Keratinocyte (primary cell): ENCODE data around the gene SPTLC3. TPM values are rescaled to one million over a fixed set of nuclear protein-coding genes. Genes with fewer than 3 reads are reported as not detected.

Experiments
- DNase-seq: peaks from one replicate; pipeline ENCODE4 v3.0.0-alpha.2; 2011; ENCODE audit warnings: low read depth, missing footprints, low spot score
- FAIRE-seq: peaks from 2 replicates; lab custom pipeline; 2011; peaks lifted over from hg19 to GRCh38; lab: Jason Lieb, UNC
- H2AFZ ChIP-seq: 2 replicates; pipeline ENCODE4 v1.6.0; 2012; ENCODE audit warnings: low read length, control low read depth, inconsistent platforms; ENCODE audit not compliant: control insufficient read depth
- H3K27ac ChIP-seq: 2 replicates; pipeline ENCODE4 v1.5.1; 2011; ENCODE audit warnings: low read length; ENCODE audit not compliant: control insufficient read depth, insufficient read depth
- H3K27me3 ChIP-seq: 3 replicates; pipeline ENCODE4 v1.6.0; 2011; ENCODE audit warnings: low read length; ENCODE audit not compliant: control insufficient read depth, insufficient read depth; ENCODE audit errors: extremely low read depth
- H3K36me3 ChIP-seq, 2 experiments: 2 replicates in 1 of 2; 3 replicates in 1 of 2; pipeline ENCODE4 v1.5.1; 2011; ENCODE audit warnings: low read length in 2 of 2, mild to moderate bottlenecking in 1 of 2; ENCODE audit not compliant: control insufficient read depth in 2 of 2, insufficient read depth in 2 of 2; ENCODE audit errors: extremely low read depth in 1 of 2
- H3K4me1 ChIP-seq: 3 replicates; pipeline ENCODE4 v1.5.1; 2011; ENCODE audit warnings: low read length; ENCODE audit not compliant: control insufficient read depth, insufficient read depth; ENCODE audit errors: extremely low read depth
- H3K4me2 ChIP-seq: 3 replicates; pipeline ENCODE4 v1.6.0; 2011; ENCODE audit warnings: low read depth, low read length; ENCODE audit not compliant: control insufficient read depth, insufficient read depth; ENCODE audit errors: extremely low read depth
- H3K4me3 ChIP-seq, 3 experiments: fragments of 200-600 bp in 1 of 3; sonication (generic) in 1 of 3; 2 replicates in 2 of 3; 3 replicates in 1 of 3; pipeline ENCODE4 v1.5.1; 2011 to 2016; ENCODE audit warnings: low read length in 3 of 3, mild to moderate bottlenecking in 3 of 3, control low read depth in 2 of 3, inconsistent platforms in 1 of 3, low read depth in 1 of 3, mixed read lengths in 1 of 3, mixed run types in 1 of 3, moderate library complexity in 1 of 3; ENCODE audit not compliant: control insufficient read depth in 2 of 3, insufficient read depth in 2 of 3; ENCODE audit errors: extremely low read depth in 1 of 3
- H3K79me2 ChIP-seq: 2 replicates; pipeline ENCODE4 v1.6.0; 2012; ENCODE audit warnings: low read length; ENCODE audit not compliant: control insufficient read depth, insufficient read depth
- H3K9ac ChIP-seq: 3 replicates; pipeline ENCODE4 v1.6.0; 2011; ENCODE audit warnings: low read length; ENCODE audit not compliant: control insufficient read depth, insufficient read depth; ENCODE audit errors: extremely low read depth
- H3K9me1 ChIP-seq: 3 replicates; pipeline ENCODE4 v1.6.0; 2011; ENCODE audit warnings: low read length; ENCODE audit not compliant: control insufficient read depth, insufficient read depth; ENCODE audit errors: extremely low read depth
- H3K9me3 ChIP-seq: 2 replicates; pipeline ENCODE4 v1.5.1; 2012; ENCODE audit warnings: low read depth, low read length; ENCODE audit not compliant: control insufficient read depth
- H4K20me1 ChIP-seq: 3 replicates; pipeline ENCODE4 v1.6.0; 2011; ENCODE audit warnings: low read length; ENCODE audit not compliant: control insufficient read depth, insufficient read depth; ENCODE audit errors: extremely low read depth
- EZH2 ChIP-seq: IDR thresholded peaks from one replicate; pipeline ENCODE4 v1.6.1; 2012; ENCODE audit warnings: inconsistent platforms, mild to moderate bottlenecking, low read length, moderate library complexity
- dilution Hi-C: fragments of 300-500 bp; cut with MboI; formaldehyde crosslinking; loops from one replicate; pipeline ENCODE4 v1.7.0; 2020; ENCODE audit warnings: low sequenced_read_pairs; ENCODE audit not compliant: extremely low pct_ligation_motif_present
- polyA plus RNA-seq, 5 experiments: library from polyadenylated mRNA; depleted of rRNA in 3 of 5; stranded (reverse) in 3 of 5; stranded (forward) in 1 of 5; unstranded in 1 of 5; fragments of >200 nt; gene quantifications; 1 replicate in 1 of 5; 2 replicates in 3 of 5; 3 replicates in 1 of 5; pipeline versions ENCODE4 v1.2.1 to v1.2.3, GENCODE V29; 2011 to 2012; ENCODE audit warnings: missing spikeins in 2 of 5, low read depth in 1 of 5, low replicate concordance in 1 of 5
- TF ChIP-seq, protein P1 (sequence below), 3 experiments: IDR thresholded peaks in 1 of 3; conservative IDR thresholded peaks in 1 of 3; optimal IDR thresholded peaks in 1 of 3; 2 replicates in 2 of 3; 3 replicates in 1 of 3; pipeline versions ENCODE3 to v1.5.1; 2011; ENCODE audit warnings: low read length in 3 of 3, mild to moderate bottlenecking in 3 of 3, moderate library complexity in 2 of 3, control low read depth in 1 of 3, inconsistent platforms in 1 of 3; ENCODE audit not compliant: insufficient read depth in 2 of 3; ENCODE audit errors: extremely low read depth in 1 of 3

Gene SPTLC3
- polyA plus RNA-seq, 1 donor (not counting 4 experiments of a cell fraction or from before 2014, with no cell fraction given) = 11.4 TPM

DNA sequence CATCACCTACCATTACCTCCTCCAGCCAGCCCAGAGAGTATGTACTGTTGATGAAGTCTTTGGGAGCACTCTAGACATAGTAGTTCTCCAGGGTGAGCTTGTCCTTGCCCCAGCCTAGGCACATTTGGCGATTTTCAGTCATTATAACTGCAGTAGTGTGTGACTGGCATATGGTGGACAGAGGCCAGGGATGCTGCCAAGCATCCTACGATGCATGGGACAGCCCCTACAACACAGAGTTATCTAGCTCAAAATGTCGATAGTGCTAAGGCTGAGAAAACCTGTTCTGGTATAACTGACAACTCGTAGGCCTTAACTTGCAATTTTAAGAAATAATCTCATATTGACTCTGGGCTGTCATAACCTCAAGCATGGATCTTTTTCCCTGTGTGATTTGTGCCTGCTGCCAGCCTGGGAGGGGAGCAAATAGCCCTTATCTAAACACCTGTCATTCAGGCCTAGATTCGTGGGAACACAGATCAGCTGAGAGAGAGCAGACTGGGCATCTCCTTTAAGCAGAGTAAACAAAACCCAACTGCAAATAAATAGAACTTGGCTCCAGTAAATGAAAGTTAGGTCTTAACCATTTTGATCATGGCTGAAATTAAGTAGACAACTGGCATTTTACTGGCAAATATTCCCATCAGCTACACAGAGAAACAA is 102.6 kb downstream of the SPTLC3 start:
- dilution Hi-C loops = loop anchor here (25.0 kb wide), 1 partner anchor 424 kb away; no protein-coding TSS in a partner anchor
- no peak overlapping the region for H3K9ac ChIP-seq
- H3K27ac ChIP-seq = no peak overlapping the region
- TF ChIP-seq EZH2 = no peak
- TF ChIP-seq, protein P1, sequence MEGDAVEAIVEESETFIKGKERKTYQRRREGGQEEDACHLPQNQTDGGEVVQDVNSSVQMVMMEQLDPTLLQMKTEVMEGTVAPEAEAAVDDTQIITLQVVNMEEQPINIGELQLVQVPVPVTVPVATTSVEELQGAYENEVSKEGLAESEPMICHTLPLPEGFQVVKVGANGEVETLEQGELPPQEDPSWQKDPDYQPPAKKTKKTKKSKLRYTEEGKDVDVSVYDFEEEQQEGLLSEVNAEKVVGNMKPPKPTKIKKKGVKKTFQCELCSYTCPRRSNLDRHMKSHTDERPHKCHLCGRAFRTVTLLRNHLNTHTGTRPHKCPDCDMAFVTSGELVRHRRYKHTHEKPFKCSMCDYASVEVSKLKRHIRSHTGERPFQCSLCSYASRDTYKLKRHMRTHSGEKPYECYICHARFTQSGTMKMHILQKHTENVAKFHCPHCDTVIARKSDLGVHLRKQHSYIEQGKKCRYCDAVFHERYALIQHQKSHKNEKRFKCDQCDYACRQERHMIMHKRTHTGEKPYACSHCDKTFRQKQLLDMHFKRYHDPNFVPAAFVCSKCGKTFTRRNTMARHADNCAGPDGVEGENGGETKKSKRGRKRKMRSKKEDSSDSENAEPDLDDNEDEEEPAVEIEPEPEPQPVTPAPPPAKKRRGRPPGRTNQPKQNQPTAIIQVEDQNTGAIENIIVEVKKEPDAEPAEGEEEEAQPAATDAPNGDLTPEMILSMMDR (optimal IDR thresholded peaks at IDR 0.05 in 1 of 3, IDR thresholded peaks at IDR 0.05 in 1 of 3, conservative IDR thresholded peaks at IDR 0.05 in 1 of 3; ENCODE audit: extremely low read depth in 1 of 3, insufficient read depth in 2 of 3, low read length in 3 of 3) = no peak
- H3K4me1 ChIP-seq = no peaks in the 10 kb centered on the region
- no peak for DNase-seq
- no peaks in the 10 kb centered on the region for H3K27me3 ChIP-seq
- no peaks in the 10 kb centered on the region for H3K9me1 ChIP-seq
- no peak for FAIRE-seq
- H3K9me3 ChIP-seq = no peaks in the 10 kb centered on the region
- H4K20me1 ChIP-seq = no peaks in the 10 kb centered on the region
- H3K4me3 ChIP-seq = no peak overlapping the region
- no peak overlapping the region for H2AFZ ChIP-seq
- H3K4me2 ChIP-seq = no peak overlapping the region
- no peaks in the 10 kb centered on the region for H3K79me2 ChIP-seq
- H3K36me3 ChIP-seq = peaks cover 2 to 7% of the 10 kb centered on the region in 2 experiments

DNA sequence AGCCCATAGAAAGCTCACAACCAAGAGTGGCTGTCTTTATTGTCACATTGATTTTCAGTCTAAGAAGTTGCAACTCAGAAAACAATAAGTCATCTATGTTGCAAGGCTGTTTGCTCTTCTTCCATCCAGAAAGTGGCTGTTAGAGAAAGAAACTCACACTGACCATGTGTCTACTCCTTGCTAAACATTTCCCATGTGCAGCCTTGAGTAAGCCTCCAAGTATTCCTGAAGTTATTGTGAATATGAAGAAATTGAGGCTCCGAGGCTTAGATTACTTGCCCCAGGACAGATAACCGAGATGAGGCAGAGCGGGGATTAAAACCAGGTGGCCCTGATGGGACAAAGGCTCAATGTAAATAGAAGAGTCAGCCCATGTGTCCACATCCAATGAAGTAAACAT is 105.0 kb downstream of the SPTLC3 start:
- no peak for DNase-seq
- dilution Hi-C loops = loop anchor here (25.0 kb wide), 1 partner anchor 426 kb away; no protein-coding TSS in a partner anchor

More for the DNA sequence above, 105.0 kb downstream of the SPTLC3 start:
- FAIRE-seq = no peak
- Histone ChIP-seq H3K4me3 (no peak overlapping the region), H3K4me1 (no peaks in the 10 kb centered on the region), H3K9me3 (no peaks in the 10 kb centered on the region), H3K36me3 (peaks cover 2 to 7% of the 10 kb centered on the region in 2 experiments), H2AFZ (no peak overlapping the region), H3K9ac (no peak overlapping the region), H3K27me3 (no peaks in the 10 kb centered on the region), H4K20me1 (no peaks in the 10 kb centered on the region), H3K4me2 (no peak overlapping the region), H3K9me1 (no peaks in the 10 kb centered on the region), H3K27ac (no peak overlapping the region), H3K79me2 (no peaks in the 10 kb centered on the region)
- TF ChIP-seq EZH2 = no peak
- TF ChIP-seq, protein P1 (optimal IDR thresholded peaks at IDR 0.05 in 1 of 3, IDR thresholded peaks at IDR 0.05 in 1 of 3, conservative IDR thresholded peaks at IDR 0.05 in 1 of 3; ENCODE audit: extremely low read depth in 1 of 3, insufficient read depth in 2 of 3, low read length in 3 of 3) = no peak
